Neural crest cell (in vitro differentiated cells): Measurements from ENCODE around the gene LPAR2. TPM values are rescaled to one million over a fixed set of nuclear protein-coding genes. Genes with fewer than 3 reads are reported as not detected.
A peak's percentile ranks its signal among the peaks of the same experiment; 100 is the strongest.

Experiments used
- DNase-seq: peaks from one replicate; pipeline ENCODE4 v3.0.0; 2021; ENCODE audit warnings: low read depth, mixed read lengths, low spot score
- H3K27ac Mint-ChIP-seq: one replicate; pipeline ENCODE4 v1.8.0; 2021; ENCODE audit warnings: mild to moderate bottlenecking, mixed read lengths; ENCODE audit not compliant: unreplicated experiment
- H3K27me3 Mint-ChIP-seq: 2 replicates; pipeline ENCODE4 v1.8.0; 2021; ENCODE audit warnings: low read depth, mild to moderate bottlenecking, mixed read lengths
- H3K36me3 Mint-ChIP-seq: 2 replicates; pipeline ENCODE4 v1.8.0; 2021; ENCODE audit warnings: low read depth, mild to moderate bottlenecking, mixed read lengths
- H3K4me1 Mint-ChIP-seq: 2 replicates; pipeline ENCODE4 v1.8.0; 2021; ENCODE audit warnings: mixed read lengths
- H3K4me3 Mint-ChIP-seq: one replicate; pipeline ENCODE4 v1.8.0; 2021; ENCODE audit warnings: mild to moderate bottlenecking, mixed read lengths
- H3K9me3 Mint-ChIP-seq: 2 replicates; pipeline ENCODE4 v1.8.0; 2021; ENCODE audit warnings: mixed read lengths
- total RNA-seq: library from RNA; stranded (reverse); gene quantifications from 2 replicates; pipeline ENCODE4 v1.2.1, GENCODE V29; 2021
- TF ChIP-seq, protein P1 (sequence below): fragments of 200-600 bp; sonication (generic); conservative IDR thresholded peaks from 2 replicates; pipeline ENCODE4 v1.5.0; 2021; ENCODE audit warnings: antibody characterized with exemption, mild to moderate bottlenecking

The LPAR2 gene
- total RNA-seq, 1 donor from 2014 or later, result 115 TPM

DNA sequence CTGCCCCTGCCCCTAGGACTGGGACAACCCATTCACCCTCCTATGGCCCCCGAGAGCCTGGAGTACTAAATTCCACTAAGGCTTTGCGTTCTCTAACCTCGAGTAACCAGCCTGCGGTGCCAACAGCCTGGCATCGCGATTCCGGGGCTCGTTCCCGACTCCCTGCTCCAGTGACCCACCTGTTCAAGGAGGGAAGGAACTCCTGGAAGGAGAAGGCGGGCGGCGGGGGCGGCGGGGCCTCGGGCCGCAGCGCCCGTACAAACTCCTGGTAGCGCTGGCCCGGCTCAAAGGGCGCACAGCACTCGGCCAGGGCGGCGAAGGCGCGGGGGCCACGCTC lies 9.1 kb upstream of the LPAR2 start:
- TF ChIP-seq, protein P1, sequence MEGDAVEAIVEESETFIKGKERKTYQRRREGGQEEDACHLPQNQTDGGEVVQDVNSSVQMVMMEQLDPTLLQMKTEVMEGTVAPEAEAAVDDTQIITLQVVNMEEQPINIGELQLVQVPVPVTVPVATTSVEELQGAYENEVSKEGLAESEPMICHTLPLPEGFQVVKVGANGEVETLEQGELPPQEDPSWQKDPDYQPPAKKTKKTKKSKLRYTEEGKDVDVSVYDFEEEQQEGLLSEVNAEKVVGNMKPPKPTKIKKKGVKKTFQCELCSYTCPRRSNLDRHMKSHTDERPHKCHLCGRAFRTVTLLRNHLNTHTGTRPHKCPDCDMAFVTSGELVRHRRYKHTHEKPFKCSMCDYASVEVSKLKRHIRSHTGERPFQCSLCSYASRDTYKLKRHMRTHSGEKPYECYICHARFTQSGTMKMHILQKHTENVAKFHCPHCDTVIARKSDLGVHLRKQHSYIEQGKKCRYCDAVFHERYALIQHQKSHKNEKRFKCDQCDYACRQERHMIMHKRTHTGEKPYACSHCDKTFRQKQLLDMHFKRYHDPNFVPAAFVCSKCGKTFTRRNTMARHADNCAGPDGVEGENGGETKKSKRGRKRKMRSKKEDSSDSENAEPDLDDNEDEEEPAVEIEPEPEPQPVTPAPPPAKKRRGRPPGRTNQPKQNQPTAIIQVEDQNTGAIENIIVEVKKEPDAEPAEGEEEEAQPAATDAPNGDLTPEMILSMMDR, result no peak
- Mint-ChIP-seq H3K9me3 (no peaks in the 10 kb centered on the region), H3K4me3 (no peak overlapping the region), H3K27ac (no peak overlapping the region), H3K36me3 (peaks cover 11% of the 10 kb centered on the region), H3K4me1 (peaks cover 4% of the 10 kb centered on the region), H3K27me3 (no peaks in the 10 kb centered on the region)
- no peak for DNase-seq

DNA sequence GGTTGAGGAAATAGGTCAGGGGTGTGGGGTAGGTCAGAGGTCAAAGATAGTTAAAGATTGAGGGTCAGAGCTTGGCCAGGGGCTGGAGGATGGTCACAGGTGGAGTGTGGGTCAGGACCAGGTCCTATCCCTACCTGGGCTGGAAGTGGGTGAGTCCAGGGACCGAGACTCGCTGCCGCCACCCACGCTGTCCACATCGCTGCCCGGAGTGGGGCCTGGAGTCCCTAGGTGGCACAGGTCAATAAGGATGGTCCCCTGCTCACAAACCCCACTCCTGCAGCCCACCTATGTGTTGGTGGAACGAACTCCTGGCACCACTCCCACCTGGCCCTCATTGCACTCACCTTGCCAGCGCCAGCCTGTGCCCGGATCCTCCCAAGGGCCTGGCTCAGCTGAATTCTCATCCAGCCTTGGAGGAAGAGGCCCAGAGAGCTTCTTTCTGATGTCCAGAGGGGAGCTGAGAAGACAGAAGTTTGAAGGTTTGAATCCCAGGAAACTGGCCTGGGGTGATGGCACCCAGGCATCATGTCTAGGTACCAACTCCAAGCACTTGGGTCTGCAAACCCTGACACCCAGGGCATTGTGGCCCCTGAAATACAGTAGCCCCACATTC lies 8.7 kb upstream of the LPAR2 start:
- Mint-ChIP-seq H3K27ac (no peak overlapping the region), H3K27me3 (no peaks in the 10 kb centered on the region), H3K4me3 (no peak overlapping the region), H3K36me3 (peaks cover 11% of the 10 kb centered on the region), H3K4me1 (no peaks in the 10 kb centered on the region), H3K9me3 (no peaks in the 10 kb centered on the region)
- TF ChIP-seq, protein P1, result no peak
- no peak for DNase-seq

DNA sequence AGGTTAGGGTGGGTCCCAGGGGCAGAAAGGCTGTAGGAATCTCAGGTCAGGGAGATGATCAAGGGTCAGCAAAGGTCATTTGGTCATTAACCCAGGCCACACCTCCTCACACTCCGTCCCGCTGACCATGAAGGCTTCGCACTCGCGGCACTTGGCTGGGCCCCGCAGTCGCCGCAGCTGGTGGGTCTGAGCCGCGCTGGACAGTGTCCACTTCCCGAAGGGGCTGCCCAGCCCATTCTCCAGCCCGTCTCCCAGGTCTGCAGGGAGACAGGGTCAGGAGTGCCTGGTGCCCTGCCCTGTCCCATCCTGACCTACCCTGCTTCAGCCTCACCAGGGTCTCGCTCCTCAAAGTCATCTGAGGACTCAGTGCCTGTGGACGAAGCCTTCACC lies 7.3 kb upstream of the LPAR2 start:
- no peaks in the 10 kb centered on the region for H3K4me1 Mint-ChIP-seq
- no peaks in the 10 kb centered on the region for H3K27me3 Mint-ChIP-seq
- peaks cover 11% of the 10 kb centered on the region for H3K36me3 Mint-ChIP-seq
- no peak for DNase-seq
- H3K4me3 Mint-ChIP-seq, result no peak overlapping the region
- no peak overlapping the region for H3K27ac Mint-ChIP-seq
- TF ChIP-seq, protein P1, result no peak
- no peaks in the 10 kb centered on the region for H3K9me3 Mint-ChIP-seq

DNA sequence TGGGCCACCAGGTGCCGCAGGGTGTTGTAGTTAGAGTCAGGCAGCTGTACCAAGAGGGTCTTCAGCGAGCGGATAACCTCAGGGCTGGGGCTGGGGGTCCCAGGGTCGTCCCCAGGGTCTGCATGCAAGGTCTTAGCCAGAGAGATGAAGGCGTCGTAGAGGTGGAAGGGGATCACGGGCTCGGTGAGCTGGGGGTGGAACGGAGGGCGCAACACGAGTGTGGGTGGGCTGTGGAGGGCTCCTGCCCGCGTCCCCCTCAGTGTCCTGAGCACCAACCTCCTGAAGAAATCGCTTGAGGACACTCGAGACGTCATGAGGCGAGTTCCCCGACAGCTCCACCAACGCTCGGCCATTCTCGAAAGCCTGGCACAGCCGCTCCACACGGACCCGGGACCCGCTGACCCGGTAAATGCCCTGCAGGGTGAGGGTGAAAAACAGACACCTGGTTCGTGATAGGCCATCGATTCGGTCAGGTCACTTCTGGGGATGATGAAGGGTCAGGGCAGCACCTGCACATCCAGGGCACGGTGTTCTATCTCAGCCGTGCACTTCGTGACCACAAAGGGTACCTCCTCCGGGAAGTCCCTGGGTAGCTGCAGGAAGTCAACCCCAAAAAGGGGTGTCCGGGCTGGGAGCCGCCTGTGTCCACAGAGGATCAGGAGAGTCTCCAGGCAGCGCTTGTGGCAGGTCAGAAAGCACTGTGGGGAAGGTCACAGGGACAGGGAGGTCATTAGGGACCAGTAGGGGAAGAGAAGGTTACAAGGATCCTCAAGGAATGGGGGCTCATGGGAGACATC lies 6.7 kb upstream of the LPAR2 start:
- no peak for DNase-seq
- no peak overlapping the region for H3K27ac Mint-ChIP-seq
- TF ChIP-seq, protein P1, result no peak
- peaks cover 11% of the 10 kb centered on the region for H3K36me3 Mint-ChIP-seq
- H3K4me3 Mint-ChIP-seq, result no peak overlapping the region
- no peaks in the 10 kb centered on the region for H3K9me3 Mint-ChIP-seq
- no peaks in the 10 kb centered on the region for H3K27me3 Mint-ChIP-seq
- no peaks in the 10 kb centered on the region for H3K4me1 Mint-ChIP-seq

DNA sequence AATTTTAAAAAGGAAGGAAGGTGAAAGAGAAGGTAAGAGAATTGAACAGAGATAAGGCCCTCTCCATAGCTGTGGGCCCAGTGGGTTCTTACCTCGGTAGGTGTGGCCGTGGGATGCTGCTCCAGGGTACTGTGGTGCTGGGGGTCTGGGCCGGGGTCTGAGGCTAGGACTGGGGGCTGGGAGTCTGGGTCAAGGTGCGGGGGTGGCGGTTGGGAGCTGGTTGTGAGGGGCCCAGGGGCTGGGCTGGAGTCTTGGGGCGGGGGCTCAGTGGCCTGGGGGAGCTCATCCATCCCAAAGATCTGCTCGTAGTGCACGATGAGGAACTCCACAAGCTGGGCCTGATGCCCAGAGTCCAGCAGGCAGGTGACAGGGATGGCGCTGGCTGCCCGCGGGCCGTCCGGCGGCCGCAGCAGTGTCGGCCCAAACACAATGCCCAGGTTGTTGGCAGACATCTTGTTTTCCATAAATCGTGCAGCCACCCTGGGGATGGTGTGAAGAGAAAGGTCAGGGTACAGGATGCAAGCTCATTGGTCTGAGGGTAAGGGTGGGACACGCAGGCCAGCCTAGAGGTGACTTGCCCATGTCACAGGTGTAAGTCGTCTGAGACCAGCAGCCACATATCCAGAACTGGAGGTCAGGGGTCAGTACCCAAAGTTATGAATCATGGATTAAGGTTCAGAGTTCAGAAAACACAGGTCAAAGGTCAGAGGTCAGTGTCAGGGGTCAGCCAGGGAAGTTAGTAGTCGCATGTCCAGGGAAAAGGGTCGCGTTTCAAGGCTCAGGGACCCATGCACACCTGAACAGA lies 5.9 kb upstream of the LPAR2 start:
- Mint-ChIP-seq H3K27ac (peak overlapping the region; percentile 22), H3K9me3 (no peaks in the 10 kb centered on the region), H3K27me3 (no peaks in the 10 kb centered on the region), H3K4me3 (no peak overlapping the region), H3K36me3 (peaks cover 11% of the 10 kb centered on the region), H3K4me1 (peaks cover under 1% of the 10 kb centered on the region)
- DNase-seq, result no peak
- TF ChIP-seq, protein P1, result no peak
